COLO829 (cell line): ENCODE data around the gene LIMS2.

Source experiments
- DNase-seq: peaks from one replicate; pipeline ENCODE4 v3.0.0; 2012; ENCODE audit warnings: low spot score

LIMS2 gene

DNA sequence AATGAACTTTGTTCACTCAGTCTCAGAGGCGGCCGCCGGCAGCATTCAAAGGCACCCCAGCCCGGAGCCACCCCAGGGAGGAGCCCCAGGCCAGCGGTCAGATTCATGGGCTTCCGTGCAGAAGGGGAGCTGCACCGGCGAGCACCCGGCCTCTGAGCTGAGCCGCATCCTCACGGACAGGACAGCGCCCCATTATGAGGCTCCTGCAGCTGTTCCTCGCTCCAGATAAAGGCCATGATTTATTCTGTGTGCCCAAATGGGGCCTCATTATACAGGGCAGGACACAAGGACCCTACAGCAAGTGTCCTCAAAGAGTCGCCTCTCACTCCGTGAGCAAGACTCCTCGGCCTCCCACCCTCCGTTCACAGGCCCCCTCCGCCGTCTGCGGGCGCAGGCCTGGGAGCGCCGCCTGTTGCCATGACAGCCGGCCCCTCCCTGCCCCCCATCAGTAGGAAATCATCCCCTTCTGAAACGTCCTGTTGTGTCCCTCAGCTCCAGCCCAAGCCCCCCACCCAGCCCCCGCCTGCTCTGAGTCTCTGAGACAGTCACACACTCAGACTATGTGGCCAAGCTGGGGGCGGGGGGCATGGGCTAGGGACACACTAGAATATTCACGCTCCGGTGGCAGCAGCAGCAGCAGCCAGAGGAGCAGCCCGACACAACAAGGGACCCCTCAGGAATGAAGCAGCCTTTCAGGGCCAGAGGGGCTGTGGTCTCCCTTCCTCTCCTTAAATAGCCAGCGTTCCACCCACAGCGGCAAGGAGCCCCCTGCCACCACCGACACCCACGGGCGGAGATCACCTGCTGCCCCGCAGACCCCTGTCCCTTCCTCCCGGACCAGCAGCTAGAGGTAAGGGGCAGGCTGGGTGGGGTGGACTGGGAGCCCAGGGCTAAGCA, 29.7 kb downstream of the LIMS2 start, which contains the start of gene GPR17:
Gene GPR17 (plus strand): TSS at position 759 of the 897 bp plus-strand sequence. CDS start 4,583 bp downstream, outside the sequence.
- no peak for DNase-seq

DNA sequence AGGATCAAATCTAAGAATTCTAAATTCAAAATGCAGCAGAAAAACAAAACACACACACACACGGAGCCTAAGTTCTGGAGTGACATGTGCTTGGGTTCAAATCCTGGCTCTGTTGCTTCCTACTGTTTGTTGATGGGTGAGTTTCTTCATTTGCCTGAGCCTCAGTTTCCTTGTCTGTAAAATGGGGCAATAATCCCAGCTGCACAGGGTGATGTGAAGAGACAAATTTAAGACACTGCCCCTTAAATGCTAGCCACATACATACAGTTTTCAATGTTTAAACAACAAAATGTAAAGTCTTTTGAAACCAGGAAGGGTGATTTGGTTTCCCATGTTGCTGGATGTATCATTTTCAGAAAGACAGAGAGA, 30.3 kb downstream of the LIMS2 start:
- DNase-seq = no peak

- DNase-seq = no peak
These were observed 31.0 kb downstream of the LIMS2 start for GRCh38 chr2:127644066-127645025.

DNA sequence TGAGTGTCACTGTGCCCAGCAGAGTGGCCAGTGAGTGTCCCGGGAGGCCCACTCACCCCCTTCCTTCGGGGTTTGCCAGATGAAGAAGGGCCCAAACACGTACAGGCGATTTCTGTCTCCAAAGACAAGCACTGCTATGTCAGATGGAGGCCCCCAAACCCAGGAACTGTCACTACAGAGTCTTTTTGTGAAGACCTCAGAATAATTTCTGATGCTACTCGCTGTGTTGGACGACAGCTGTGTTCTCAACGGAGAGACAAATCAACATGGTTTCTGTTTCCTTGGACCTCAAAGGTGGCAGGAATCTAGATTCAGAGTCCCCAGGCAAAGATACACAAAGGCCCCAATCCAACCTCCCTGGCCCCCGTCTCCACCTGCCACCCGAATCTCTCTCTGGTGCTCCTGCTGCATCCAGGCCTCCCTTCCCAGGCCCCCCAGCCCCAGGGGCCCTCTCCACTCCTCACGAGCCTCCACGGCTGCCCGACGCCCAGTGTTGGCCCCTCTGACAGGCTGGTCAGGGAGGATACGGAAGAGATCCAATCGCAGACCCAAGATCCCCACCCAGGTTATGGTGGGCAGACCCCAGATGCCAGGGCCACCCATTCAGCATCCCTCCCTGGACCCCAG, 31.8 kb downstream of the LIMS2 start:
- no peak for DNase-seq

GRCh38 chr2:127642706-127643438, 32.5 kb downstream of the LIMS2 start:
- no peak for DNase-seq

- DNase-seq = no peak
These were observed 33.4 kb downstream of the LIMS2 start for GRCh38 chr2:127641846-127642507.

- DNase-seq = no peak
These were observed 34.2 kb downstream of the LIMS2 start for GRCh38 chr2:127641133-127641532.

GRCh38 chr2:127640082-127641072, 35.0 kb downstream of the LIMS2 start:
- no peak for DNase-seq

DNA sequence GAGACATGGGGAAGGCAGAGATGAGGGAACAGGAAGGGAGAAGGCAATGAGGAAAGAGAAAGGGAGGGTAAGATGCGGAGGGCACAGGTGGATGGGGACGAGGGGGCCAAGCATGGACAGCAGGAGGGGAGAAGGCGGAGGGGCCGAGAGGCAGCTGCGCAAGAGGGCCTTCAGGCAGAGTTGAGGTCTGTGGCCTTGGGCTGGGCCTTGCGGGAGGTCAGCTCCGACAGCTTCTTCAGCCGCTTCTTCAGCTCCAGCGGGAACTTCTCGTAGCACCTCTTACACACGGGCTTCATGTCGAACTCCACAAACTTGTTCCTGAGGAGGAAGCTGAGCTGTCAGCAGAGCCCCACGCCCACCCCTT, 36.2 kb downstream of the LIMS2 start:
- DNase-seq = no peak

- no peak for DNase-seq
These were observed 36.8 kb downstream of the LIMS2 start for GRCh38 chr2:127638361-127639110.

GRCh38 chr2:127637725-127638252, 37.5 kb downstream of the LIMS2 start:
- DNase-seq = peak; percentile 34

- DNase-seq = no peak
These were observed 38.1 kb downstream of the LIMS2 start for GRCh38 chr2:127637236-127637630.

- DNase-seq = no peak
These were observed 38.8 kb downstream of the LIMS2 start for GRCh38 chr2:127636248-127637235.

DNA sequence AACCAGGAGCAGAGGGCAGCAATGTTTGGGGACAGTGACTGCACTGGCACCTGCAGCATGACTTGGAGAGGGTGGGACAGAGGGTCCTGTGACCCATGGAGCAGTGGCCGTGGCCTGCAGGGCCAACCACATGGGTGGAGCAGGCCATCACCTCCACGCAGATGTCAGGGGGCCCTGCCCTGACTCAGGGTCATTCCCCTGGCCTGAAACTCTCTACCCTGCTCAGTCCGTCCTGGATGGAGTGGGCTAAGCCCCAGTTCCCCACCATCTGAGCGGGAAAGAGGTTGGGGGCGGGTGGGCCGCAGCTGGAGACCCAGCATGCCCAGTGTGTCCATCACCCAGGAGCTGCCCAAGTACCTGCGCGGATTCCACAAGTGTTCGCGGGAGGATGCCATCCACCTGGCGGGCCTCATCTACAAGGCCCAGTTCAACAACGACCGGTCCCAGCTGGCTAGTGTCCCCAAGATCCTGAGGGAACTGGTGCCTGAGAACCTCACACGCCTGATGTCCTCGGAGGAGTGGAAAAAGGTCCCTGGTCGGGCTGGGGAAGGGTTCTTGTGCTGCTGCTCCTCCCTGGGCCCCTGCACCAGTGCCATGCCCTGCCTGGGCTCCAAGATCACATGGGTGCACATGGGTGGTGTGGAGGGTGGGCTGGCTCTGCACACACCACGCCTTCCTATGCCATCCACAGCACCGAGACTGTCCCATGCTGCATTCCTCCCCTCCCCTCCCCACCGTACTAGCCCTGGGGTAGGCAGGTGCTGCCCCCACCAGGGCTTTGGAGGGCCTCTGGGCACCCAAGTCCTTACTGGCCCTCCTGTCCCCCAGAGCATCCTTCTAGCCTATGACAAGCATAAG, 39.7 kb downstream of the LIMS2 start:
- DNase-seq = no peak

DNA sequence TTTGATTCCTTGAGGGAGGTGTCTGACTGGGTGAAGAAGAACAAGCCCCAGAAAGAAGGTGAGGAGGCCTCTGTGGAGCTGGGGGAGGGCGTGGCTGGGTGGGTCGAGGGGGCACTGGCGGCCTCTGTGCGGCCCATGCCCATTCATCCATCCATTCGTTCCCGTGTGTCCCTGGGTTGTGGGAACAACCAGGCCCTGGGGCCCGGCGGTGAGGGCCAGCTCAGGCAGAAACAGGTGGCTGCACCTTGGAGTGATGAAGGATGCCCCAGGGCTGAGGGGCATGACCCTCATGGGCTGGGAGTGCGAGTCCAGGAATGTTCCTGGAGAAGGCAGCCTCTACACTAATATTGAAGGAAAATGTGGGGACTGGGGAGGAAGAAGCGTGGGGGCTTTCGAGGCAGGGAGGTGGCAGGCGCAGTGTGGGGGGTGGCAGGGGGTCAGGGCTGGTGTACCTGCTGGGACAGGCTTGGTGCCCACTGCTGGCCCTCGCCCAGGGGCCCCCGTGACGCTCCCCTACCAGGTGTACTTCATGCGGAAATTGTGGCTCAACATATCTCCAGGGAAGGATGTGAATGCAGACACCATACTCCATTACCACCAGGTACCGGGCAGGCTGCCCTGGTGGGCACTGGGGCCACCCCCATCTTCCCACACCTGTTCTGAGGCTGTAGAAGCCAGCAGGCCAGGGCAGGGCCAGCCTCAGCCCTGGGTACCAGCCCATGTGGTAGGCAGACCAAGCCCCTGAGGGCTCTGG, 40.5 kb downstream of the LIMS2 start:
- DNase-seq = no peak

DNA sequence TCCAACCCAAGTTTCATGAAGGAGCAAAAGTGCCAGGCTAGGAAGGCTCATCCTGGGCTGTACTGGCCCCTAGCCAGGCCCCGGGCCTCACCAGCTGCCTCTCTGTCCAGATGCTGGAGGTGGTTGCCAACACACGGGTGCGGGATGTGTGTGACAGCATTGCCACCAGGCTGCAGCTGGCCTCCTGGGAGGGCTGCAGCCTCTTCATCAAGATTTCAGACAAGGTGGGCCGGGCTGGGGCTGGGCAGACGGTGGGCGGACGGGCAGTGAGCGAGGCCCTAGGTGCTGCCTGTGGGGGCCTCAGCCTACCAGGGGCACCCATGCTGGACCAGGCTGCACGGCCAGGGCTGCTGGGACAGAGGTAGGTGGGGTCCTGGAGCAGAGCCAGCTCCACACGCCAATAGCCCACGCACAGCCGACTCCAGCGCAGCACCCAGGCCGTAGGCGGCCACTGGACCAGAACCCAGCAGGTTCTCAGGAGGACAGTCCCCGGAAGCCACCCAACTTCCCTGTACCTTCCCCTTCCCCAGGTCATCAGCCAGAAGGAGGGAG, 41.2 kb downstream of the LIMS2 start:
- DNase-seq = no peak
